Right cardiac atrium (tissue), 5 donors: ENCODE measurements around the gene IKZF1. TPM values are rescaled to one million over a fixed set of nuclear protein-coding genes. Genes with fewer than 3 reads are reported as not detected.

Experiments
- ATAC-seq, 2 donors: fragments of 200-7000 bp; cut with Tn5 transposase; one replicate each; pipeline versions ENCODE4 v1.8.0 to v1.9.1; 2020; ENCODE audit warnings: moderate library complexity in 2 of 2, mild to moderate bottlenecking in 1 of 2
- DNase-seq, 3 donors: peaks; one replicate each; pipeline ENCODE4 v3.0.0-alpha.2; 2020
- H3K27ac ChIP-seq: one replicate; pipeline ENCODE4 v1.5.1; 2013; ENCODE audit warnings: mild to moderate bottlenecking, low read length, control low read depth, moderate library complexity
- H3K27me3 ChIP-seq: one replicate; pipeline ENCODE4 v1.6.1; 2013; ENCODE audit not compliant: control insufficient read depth, insufficient read depth
- H3K4me1 ChIP-seq: one replicate; pipeline ENCODE4 v1.6.1; 2013; ENCODE audit warnings: low read length; ENCODE audit not compliant: control insufficient read depth, insufficient read depth
- H3K4me3 ChIP-seq: one replicate; pipeline ENCODE4 v1.5.1; 2013; ENCODE audit warnings: low read length, control low read depth
- H3K9me3 ChIP-seq: one replicate; pipeline ENCODE4 v1.6.1; 2013; ENCODE audit warnings: low read length; ENCODE audit not compliant: control insufficient read depth
- WGBS: extraction: QIAGEN DNeasy Blood & Tissue Kit; methylation state at CpG from one replicate; pipeline ENCODE4 v1.1.7; 2013; 5-methylcytosine and 5-hydroxymethylcytosine counted together
- intact Hi-C, 4 donors: fragments of 100-400 bp; cut with DNase I; formaldehyde crosslinking; loops; one replicate each; pipeline versions ENCODE4 v1.11.0 to v1.14.0; 2022 to 2023
- long read RNA-seq, 4 donors: library from polyadenylated mRNA; unstranded; transcript quantifications; one replicate each; pipeline ENCODE4 v2.0.0, GENCODE V29; 2020 to 2021
- polyA plus RNA-seq: library from polyadenylated mRNA; stranded (reverse); fragments of 200-250 nt; gene quantifications from one replicate; pipeline ENCODE4 v1.2.3, GENCODE V29; 2013
- total RNA-seq, 4 donors: library from RNA; stranded (reverse); fragmentation: NEBNext Ultra II Directional; extraction: Animal tissue kit (Norgen Biotek cat#: 25700); gene quantifications; one replicate each; pipeline ENCODE4 v1.2.1, GENCODE V29; 2021
- donor health status: healthy with polysubstance abuse.
- donor health status: DM: no; HTN: yes; CAD: no.
- donor health status: DM: no; HTN: no; CAD: no.
- donor health status: DM: no; HTN: yes; CAD: no; lungs with severe emphysema.
- donor health status: DM: yes; HTN: yes; CAD: no.

Gene IKZF1
- total RNA-seq (1 to 10 TPM; 3.4 to 6.8 (median 4.2) TPM), polyA plus RNA-seq (0.54 TPM)
- long read RNA-seq, donor 1, partial matches to known transcripts = 0 of 2 reads
- long read RNA-seq, donor 1, other reads (novel, unspliced or antisense) = 1 of 2 reads
- long read RNA-seq, donor 2 = 0 reads
- long read RNA-seq, donor 3, partial matches to known transcripts = 0 of 5 reads
- long read RNA-seq, donor 3, other reads (novel, unspliced or antisense) = 5 of 5 reads
- long read RNA-seq, donor 4, partial matches to known transcripts = 0 of 2 reads
- long read RNA-seq, donor 4, other reads (novel, unspliced or antisense) = 2 of 2 reads

GRCh38 chr7:50304129-50304910 lies at the start of gene IKZF1:
Gene IKZF1 (plus strand): TSS chr7:50304716. CDS start chr7:50319062, 14,346 bp downstream.
- WGBS = under 1% methylated on average over 107 of the region's 107 CpGs
- Histone ChIP-seq H3K4me3 (peak within 1 kb of the TSS; percentile 67), H3K27me3 (no peaks in the 10 kb centered on the region), H3K9me3 (no peaks in the 10 kb centered on the region), H3K4me1 (no peaks in the 10 kb centered on the region), H3K27ac (no peak within 1 kb of the TSS)
- peak; percentile 66 to 87 (median 86) for DNase-seq
- intact Hi-C loops = no loop called here
- peak; percentile 71 to 73 for ATAC-seq

- no peak for DNase-seq
- 80% methylated on average over 1 of the region's 1 CpG for WGBS
- Histone ChIP-seq H3K4me3 (no peak overlapping the region), H3K27ac (no peak overlapping the region), H3K4me1 (no peaks in the 10 kb centered on the region), H3K27me3 (no peaks in the 10 kb centered on the region), H3K9me3 (no peaks in the 10 kb centered on the region)
- no peak for ATAC-seq
- intact Hi-C loops = no loop called here
These were observed 42.9 kb upstream of the IKZF1 start for GRCh38 chr7:50261593-50261992.

- DNase-seq = no peak
- Histone ChIP-seq H3K4me3 (no peak overlapping the region), H3K4me1 (no peaks in the 10 kb centered on the region), H3K27ac (no peak overlapping the region), H3K27me3 (no peaks in the 10 kb centered on the region), H3K9me3 (no peaks in the 10 kb centered on the region)
- intact Hi-C loops = no loop called here
- 88% methylated on average over 2 of the region's 2 CpGs for WGBS
- ATAC-seq = no peak
These were observed 42.1 kb upstream of the IKZF1 start for GRCh38 chr7:50262446-50262845.

DNA sequence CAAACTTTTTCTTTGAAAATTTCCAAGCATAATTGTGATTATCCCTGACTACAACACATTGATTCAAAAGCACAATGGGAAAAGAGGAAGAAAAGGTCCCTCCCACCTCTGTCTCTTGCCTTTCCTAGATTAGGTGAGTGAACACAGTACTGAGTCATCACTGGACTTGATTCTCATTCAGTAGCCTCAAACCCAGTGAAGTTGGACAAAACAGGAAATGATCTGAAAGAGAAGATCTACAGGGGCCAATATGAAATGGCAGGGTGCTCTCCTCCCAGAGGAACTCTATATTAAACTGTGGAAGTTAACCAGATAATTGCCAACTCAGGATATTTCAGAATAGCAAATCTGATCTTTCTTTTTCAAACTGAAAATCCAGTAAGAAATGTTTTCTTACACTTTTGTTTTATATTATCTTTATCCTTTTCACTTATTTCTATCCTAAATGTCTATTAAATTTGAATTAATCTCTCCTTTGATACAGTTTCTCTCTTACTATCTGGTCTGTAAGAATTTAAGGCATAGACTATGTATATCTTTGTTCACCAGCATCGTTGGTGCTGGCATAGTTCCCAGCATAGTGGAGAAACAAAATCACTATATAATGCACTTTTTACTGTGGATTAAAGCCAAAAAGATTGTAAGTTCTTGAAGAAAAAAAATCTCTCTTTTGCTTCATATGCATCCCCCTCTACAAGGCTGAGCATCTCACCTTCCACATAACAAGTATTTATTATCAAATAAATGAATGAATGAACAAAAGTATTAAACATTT lies 41.4 kb upstream of the IKZF1 start:
- DNase-seq (no peak), ATAC-seq (no peak)
- intact Hi-C loops = no loop called here
- Histone ChIP-seq H3K9me3 (no peaks in the 10 kb centered on the region), H3K27me3 (no peaks in the 10 kb centered on the region), H3K4me3 (no peak overlapping the region), H3K4me1 (no peaks in the 10 kb centered on the region), H3K27ac (no peak overlapping the region)
- WGBS = 3% methylated on average over 1 of the region's 1 CpG

GRCh38 chr7:50264908-50265307 lies 39.6 kb upstream of the IKZF1 start:
- no peaks in the 10 kb centered on the region for H3K27me3 ChIP-seq
- intact Hi-C loops = no loop called here
- no peak for ATAC-seq
- H3K4me3 ChIP-seq = no peak overlapping the region
- H3K9me3 ChIP-seq = no peaks in the 10 kb centered on the region
- H3K4me1 ChIP-seq = no peaks in the 10 kb centered on the region
- no peak for DNase-seq
- no peak overlapping the region for H3K27ac ChIP-seq
- 55% methylated on average over 3 of the region's 3 CpGs for WGBS

DNA sequence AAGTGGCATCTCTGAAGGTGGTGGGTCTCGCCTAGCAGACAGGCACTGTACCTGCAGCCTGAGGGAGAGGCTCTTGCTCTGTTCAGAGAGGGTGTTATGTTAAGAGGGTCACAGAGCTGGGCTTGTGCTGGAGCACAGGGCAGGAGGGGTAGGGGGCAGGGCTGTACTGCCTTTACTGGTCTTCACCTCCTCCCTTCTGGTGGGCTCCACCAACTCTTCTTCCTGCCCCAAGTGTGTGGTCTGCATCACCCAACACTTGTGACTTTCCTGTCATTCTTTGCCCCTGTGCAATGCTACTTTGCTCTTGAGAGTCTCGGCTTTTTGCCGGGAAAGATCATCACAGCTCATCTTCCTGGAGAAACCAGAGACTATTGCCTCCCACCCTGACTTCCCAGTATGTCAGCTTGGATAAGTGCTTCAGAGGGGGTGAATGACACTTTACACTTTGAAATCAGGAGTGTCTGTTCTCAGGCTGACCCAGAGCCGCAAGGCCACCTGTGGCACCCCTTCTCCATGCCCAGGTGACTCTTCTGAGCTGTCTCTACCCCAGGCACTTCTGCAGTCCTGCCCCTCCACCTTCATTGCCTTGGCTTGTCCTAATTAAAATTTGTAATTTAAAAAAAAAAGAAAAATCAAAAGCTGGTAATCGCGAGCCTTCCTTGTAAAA lies 38.4 kb upstream of the IKZF1 start:
- ATAC-seq = no peak
- Histone ChIP-seq H3K9me3 (no peaks in the 10 kb centered on the region), H3K27ac (no peak overlapping the region), H3K4me3 (no peak overlapping the region), H3K27me3 (no peaks in the 10 kb centered on the region), H3K4me1 (no peaks in the 10 kb centered on the region)
- 56% methylated on average over 6 of the region's 6 CpGs for WGBS
- DNase-seq = no peak
- intact Hi-C loops = no loop called here

GRCh38 chr7:50266635-50267386 lies 37.7 kb upstream of the IKZF1 start:
- no peak overlapping the region for H3K4me3 ChIP-seq
- ATAC-seq (peak; percentile 18 to 48), DNase-seq (peak in 2 of 3 donors; percentile 62 to 65)
- intact Hi-C loops = no loop called here
- H3K9me3 ChIP-seq = no peaks in the 10 kb centered on the region
- H3K4me1 ChIP-seq = no peaks in the 10 kb centered on the region
- H3K27ac ChIP-seq = no peak overlapping the region
- 47% methylated on average over 11 of the region's 11 CpGs for WGBS
- no peaks in the 10 kb centered on the region for H3K27me3 ChIP-seq

DNA sequence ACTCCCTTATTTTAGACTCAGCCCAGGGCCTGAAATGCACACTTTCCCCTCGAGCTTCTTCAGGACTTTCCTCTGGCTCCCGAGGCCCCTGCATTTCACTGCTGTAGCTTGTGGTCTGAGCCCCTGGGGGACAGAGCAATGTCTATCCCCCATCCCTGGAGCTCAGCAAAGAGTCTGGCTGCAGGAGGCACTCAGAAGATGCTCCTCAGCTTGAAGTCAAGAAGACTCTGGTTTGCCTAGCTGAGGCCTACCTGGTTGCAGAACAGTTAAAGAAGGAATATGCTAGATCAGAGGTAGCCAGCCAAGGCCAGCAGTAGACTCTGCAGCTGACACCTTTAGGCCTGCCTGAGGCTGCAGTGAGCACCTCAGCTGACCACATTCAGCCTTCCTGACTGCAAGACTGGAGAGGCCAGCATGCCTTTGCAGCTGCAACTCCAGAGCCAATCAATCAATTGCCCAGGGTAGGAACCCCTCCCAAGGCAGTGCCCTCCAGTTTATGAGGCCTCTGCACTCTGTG lies 36.9 kb upstream of the IKZF1 start:
- ATAC-seq (no peak), DNase-seq (no peak)
- H3K27me3 ChIP-seq = no peaks in the 10 kb centered on the region
- H3K4me1 ChIP-seq = no peaks in the 10 kb centered on the region
- no peaks in the 10 kb centered on the region for H3K9me3 ChIP-seq
- WGBS = 66% methylated on average over 2 of the region's 2 CpGs
- H3K27ac ChIP-seq = no peak overlapping the region
- intact Hi-C loops = no loop called here
- no peak overlapping the region for H3K4me3 ChIP-seq

- no peaks in the 10 kb centered on the region for H3K9me3 ChIP-seq
- no peaks in the 10 kb centered on the region for H3K4me1 ChIP-seq
- no peaks in the 10 kb centered on the region for H3K27me3 ChIP-seq
- intact Hi-C loops = no loop called here
- ATAC-seq (no peak), DNase-seq (no peak)
- no peak overlapping the region for H3K4me3 ChIP-seq
- WGBS = 93% methylated on average over 4 of the region's 4 CpGs
- H3K27ac ChIP-seq = no peak overlapping the region
These were observed 36.3 kb upstream of the IKZF1 start for GRCh38 chr7:50268223-50268622.

GRCh38 chr7:50268990-50269389 lies 35.5 kb upstream of the IKZF1 start:
- 87% methylated on average over 3 of the region's 3 CpGs for WGBS
- H3K9me3 ChIP-seq = no peaks in the 10 kb centered on the region

More at GRCh38 chr7:50268990-50269389, 35.5 kb upstream of the IKZF1 start:
- Histone ChIP-seq H3K27me3 (no peaks in the 10 kb centered on the region), H3K4me3 (no peak overlapping the region), H3K27ac (no peak overlapping the region), H3K4me1 (no peaks in the 10 kb centered on the region)
- ATAC-seq (no peak), DNase-seq (no peak)
- intact Hi-C loops = no loop called here
